ENCODE measurements around the gene NAALAD2. TPM values are rescaled to one million over a fixed set of nuclear protein-coding genes. Genes with fewer than 3 reads are reported as not detected.

Gene NAALAD2
- total RNA-seq, 1 experiment from 2014 or later, result 2.1 TPM

DNA sequence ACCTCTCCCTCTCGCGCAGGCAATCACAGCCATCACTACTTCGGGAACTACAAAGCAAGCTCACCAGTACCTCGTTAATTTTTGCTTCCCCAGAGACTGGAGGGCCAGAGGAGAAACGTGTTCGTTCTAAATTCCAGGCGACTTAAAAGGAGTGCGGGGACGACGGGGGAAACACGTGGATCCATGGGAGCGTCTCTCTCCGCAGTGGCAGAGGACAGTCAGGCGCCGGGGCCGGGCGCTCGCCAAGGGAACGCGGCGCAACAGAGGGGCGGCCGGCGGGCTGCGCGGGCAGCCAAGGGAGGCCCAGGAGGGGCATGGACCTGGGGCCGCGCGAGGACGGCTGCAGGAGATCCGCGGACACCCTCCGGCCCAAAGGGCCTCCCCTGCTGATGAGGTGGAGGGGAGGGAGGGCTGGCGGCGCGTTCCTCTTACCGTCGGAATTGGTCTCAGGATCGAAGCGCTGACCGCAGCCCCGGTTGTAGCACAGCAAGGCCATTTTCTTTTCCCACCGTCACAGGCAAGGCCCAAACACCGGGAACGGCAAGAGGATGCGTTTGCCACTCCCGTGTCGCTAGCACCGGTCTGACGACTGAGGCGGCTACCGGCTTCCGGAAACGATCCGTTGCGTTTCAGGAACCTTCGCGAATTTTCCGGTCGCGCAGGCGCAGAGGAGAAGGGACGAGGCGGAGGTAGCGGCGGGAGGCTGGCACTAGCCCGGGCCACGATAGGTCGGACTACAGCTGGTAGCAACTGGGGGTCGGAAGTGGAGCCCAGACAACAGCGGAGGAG, 88.2 kb downstream of the NAALAD2 start, which contains the start of gene CHORDC1:
Gene CHORDC1, minus strand, starts transcription at position 591 of the 789 bp plus-strand sequence. Its CDS starts 95 bp downstream, at position 496.
- Histone ChIP-seq H3K4ac (ENCODE audit: low read depth, low read length) (no peak within 1 kb of the TSS), H3K23me2 (ENCODE audit: insufficient read length, low read depth, low read length, poor library complexity, severe bottlenecking) (peaks cover 6% of the 10 kb centered on the region), H3K79me2 (ENCODE audit: insufficient read depth, low read length) (peaks cover 38% of the 10 kb centered on the region; the same call in 1 of the 2 replicates), H2BK12ac (ENCODE audit: insufficient read length, low read depth, low read length) (no peak within 1 kb of the TSS), H4K8ac (replicated peaks; ENCODE audit: insufficient read length, low read depth, low read length) (no peak within 1 kb of the TSS), H3K27me3 (ENCODE audit: insufficient read depth, low read length) (no peaks in the 10 kb centered on the region), H3K23ac (ENCODE audit: insufficient read length, low read depth, low read length) (no peak within 1 kb of the TSS), H2BK5ac (ENCODE audit: insufficient read length, low read length) (no peak within 1 kb of the TSS), H3K18ac (ENCODE audit: insufficient read length, low read depth, low read length) (peak within 1 kb of the TSS; percentile 71), H3T11ph (ENCODE audit: low read length) (no peak within 1 kb of the TSS), H2BK15ac (ENCODE audit: low read depth, low read length) (no peak within 1 kb of the TSS), H3K9ac (ENCODE audit: extremely low read depth, insufficient read length, low read length) (peak within 1 kb of the TSS; percentile 84), H3K4me1 (ENCODE audit: insufficient read depth, low read length) (no peaks in the 10 kb centered on the region; the same call in 1 of the 2 replicates), H3K14ac (ENCODE audit: insufficient read depth, low read length) (peak within 1 kb of the TSS; percentile 89), H3K9me3 (ENCODE audit: control insufficient read depth, low read depth, low read length) (no peaks in the 10 kb centered on the region), H2BK20ac (ENCODE audit: low read depth, low read length, poor library complexity, severe bottlenecking) (no peak within 1 kb of the TSS), H3K56ac (ENCODE audit: insufficient read length, low read depth, low read length) (no peak within 1 kb of the TSS), H3K4me2 (ENCODE audit: insufficient read depth, insufficient read length, low read length) (peak within 1 kb of the TSS; percentile 97), H4K20me1 (ENCODE audit: control insufficient read depth, insufficient read depth, insufficient read length) (no peaks in the 10 kb centered on the region), H4K5ac (ENCODE audit: insufficient read length, low read depth, low read length) (no peak within 1 kb of the TSS), H3K79me1 (ENCODE audit: insufficient read depth, low read depth, low read length, poor library complexity, severe bottlenecking) (peaks cover under 1% of the 10 kb centered on the region), H2AK5ac (ENCODE audit: insufficient read length, low read length) (no peak within 1 kb of the TSS), H4K91ac (ENCODE audit: insufficient read length, low read depth, low read length) (no peak within 1 kb of the TSS), H2BK120ac (ENCODE audit: low read depth, low read length, poor library complexity, severe bottlenecking) (no peak within 1 kb of the TSS), H3K27ac (ENCODE audit: insufficient read length, low read depth, low read length) (no peak within 1 kb of the TSS), H2AFZ (ENCODE audit: low read length) (peak within 1 kb of the TSS; percentile 82)
- Mint-ChIP-seq H3K27me3 (ENCODE audit: low read depth) (no peaks in the 10 kb centered on the region), H3K4me1 (peaks cover 52 to 57% of the 10 kb centered on the region in 2 experiments), H3K36me3 (ENCODE audit: insufficient read depth in 1 of 3, low read depth in 3 of 3) (peaks cover 9 to 22% (median 21%) of the 10 kb centered on the region in 3 experiments), H3K9me3 (peaks cover 5 to 12% of the 10 kb centered on the region in 2 experiments; a peak in 4 of 5 replicates), H3K4me3 (peak within 1 kb of the TSS; percentile 99 to 100), H3K27ac (peak within 1 kb of the TSS; percentile 96 to 99 (median 99))
- TF ChIP-seq, protein P1, sequence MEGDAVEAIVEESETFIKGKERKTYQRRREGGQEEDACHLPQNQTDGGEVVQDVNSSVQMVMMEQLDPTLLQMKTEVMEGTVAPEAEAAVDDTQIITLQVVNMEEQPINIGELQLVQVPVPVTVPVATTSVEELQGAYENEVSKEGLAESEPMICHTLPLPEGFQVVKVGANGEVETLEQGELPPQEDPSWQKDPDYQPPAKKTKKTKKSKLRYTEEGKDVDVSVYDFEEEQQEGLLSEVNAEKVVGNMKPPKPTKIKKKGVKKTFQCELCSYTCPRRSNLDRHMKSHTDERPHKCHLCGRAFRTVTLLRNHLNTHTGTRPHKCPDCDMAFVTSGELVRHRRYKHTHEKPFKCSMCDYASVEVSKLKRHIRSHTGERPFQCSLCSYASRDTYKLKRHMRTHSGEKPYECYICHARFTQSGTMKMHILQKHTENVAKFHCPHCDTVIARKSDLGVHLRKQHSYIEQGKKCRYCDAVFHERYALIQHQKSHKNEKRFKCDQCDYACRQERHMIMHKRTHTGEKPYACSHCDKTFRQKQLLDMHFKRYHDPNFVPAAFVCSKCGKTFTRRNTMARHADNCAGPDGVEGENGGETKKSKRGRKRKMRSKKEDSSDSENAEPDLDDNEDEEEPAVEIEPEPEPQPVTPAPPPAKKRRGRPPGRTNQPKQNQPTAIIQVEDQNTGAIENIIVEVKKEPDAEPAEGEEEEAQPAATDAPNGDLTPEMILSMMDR (conservative IDR thresholded peaks at IDR 0.05), result no peak
- peak; percentile 90 for DNase-seq
- WGBS (ENCODE audit: extremely low coverage, insufficient read length, low lambda C conversion rate), result no CpG with 5 or more reads among the region's 71 CpGs
